ENCODE data around the gene FTO.

Gene FTO

DNA sequence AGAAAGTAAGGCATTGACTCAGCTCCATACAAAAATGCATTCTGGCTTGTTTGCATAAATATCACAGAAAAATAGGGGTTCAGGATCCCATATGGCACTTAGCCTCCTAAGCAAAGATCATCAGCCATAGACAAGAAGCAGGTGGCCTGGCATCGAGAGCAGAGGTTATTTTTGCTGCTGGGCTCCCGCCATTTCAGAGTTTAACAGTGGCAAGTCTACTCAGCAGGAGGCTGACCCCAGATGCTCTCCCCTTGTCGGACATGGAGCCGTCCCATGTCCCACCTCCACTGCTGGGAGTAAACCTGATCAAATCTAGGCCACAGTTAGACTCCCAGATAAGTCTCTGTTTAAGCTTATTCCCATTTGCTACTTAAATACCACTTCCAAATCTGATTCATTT lies 269.1 kb downstream of the FTO start:
- no peak for DNase-seq

DNA sequence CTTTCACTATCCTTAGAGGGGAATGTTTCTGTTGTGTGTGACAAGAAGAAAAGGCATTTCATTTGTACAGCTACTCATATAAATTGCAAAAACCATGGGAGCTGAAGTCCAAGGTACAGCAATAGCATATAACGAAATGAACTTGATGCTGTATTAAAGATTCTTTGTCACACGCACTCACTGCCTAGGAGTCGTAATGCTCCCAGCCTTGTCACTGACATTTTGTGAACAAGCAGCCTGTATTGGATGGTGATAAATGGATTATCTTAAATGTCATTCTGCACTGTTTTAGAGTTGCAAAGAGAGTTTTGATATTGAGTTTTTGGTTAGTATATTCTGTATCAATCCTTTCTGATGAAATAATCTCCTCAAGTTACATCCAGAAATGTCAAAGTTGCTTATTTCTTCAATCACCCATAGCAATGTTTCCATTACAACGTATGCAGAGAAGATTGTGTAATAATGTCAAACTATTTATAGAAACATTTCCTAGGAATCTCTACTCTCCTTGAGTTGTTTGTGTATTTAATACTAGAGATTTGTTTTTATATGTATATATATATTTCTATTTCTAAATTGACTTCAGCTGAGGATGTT lies 270.6 kb downstream of the FTO start:
- no peak for DNase-seq

DNA sequence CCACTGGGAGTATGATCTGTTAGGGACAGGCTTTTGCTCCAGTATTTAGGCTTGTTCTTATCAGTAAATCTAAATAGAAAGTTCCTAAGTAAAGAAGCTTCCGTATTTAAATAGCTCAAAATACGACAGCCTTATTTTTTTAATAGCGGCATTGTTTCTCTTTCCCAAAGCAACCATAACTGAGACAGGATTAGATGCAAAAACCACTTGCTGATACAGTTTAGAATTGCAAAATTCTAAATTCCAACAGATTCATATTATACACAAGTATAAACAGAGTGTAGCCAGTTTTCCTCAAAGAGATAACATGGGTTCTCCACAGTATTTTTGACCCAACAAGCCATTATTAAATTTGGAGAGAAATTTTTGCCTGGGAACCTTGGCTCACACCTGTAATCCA lies 276.7 kb downstream of the FTO start:
- no peak for DNase-seq

DNA sequence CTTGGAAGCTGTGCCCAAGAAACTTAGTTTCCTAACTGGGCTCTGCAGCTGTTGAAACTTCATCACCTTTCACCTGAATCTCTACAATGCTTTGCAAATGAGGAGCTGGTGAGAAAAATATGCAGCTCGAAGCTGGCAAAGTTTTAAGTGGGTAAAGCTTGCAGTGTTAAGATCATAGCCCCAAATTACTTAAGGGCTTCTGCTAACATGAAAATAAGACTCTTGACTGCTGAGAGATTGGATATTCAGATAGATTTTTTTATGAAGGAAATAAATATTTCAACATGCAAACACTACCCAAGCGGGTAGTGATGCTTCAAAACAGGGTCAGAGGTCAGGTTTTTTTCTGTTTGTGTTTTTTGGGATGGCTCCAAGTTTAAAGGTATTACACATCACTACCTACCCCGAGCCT lies 278.7 kb downstream of the FTO start:
- DNase-seq = no peak

DNA sequence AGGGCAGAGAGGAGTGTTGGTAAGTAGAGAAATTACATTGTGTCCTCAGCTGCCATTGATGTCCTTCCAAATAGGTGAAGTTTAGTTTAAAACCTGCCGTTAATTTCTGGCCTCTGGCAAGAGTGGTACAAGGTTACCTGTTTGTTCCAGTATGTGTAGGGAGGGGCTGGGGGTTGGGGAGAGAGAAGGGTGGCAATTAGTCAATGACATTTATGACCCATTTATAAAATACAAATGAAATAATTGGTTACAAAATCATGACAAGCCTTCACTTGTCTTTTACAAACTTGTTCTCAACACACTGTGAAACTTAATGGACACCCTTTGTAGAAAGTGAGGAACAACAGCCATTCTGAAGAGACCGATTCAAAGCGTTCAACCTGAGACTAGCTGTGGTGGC lies 281.0 kb downstream of the FTO start:
- DNase-seq = no peak

DNA sequence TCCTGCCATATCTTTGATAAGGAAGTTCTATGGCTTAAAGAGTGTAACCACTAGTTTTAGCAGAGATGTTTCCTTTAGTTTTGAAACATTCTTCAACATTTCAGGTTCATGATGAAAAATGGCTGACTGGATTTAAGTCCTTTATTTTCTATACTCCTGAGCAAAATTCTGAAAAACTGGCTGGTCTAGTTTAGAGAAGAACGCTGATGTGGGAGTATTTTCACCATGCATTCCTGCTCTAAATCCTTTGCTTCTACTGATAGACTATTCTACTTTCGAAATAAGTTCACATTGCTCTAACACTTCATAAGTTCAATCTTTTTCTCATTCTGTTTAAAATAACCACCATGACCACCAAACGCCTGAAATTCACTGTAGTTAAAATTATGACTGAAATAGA lies 281.9 kb downstream of the FTO start:
- no peak for DNase-seq

DNA sequence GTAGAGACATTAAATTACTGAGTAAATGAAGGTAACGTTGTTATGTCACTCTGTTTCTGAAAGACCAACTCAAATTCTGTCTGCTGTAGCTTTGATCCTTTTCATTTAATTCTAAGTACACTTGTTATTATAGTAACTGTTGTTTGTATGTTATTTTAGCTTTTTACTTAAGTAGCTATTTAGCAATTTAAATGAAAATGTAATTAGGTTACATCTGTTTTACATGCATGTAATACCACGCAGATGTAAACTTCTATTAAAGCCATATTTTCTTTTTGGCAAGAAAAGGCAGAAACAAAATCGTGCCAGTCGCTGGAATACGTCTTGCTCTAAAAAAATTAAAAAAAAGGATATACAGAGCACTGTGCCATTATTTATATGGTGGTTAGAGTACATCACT lies 282.8 kb downstream of the FTO start:
- DNase-seq = no peak

DNA sequence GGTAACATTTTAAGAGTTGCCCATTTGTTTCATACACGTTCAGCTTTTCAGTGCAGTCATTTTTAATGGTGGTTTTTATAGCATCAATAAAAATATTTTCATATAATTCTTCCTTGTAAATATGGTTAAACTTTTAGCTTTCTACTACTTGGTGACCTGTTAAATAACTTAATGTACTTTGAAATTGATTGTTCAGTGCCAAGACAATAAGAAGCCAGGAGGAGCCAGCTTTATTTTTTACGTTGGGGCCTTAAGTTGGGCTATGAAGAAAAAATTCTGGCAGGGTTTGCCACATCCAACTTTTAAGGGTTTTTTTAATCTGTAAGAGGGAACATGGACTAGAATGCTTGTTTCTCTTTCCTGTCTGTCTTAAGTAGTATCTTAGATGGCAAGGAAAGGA lies 284.2 kb downstream of the FTO start:
- DNase-seq = no peak

DNA sequence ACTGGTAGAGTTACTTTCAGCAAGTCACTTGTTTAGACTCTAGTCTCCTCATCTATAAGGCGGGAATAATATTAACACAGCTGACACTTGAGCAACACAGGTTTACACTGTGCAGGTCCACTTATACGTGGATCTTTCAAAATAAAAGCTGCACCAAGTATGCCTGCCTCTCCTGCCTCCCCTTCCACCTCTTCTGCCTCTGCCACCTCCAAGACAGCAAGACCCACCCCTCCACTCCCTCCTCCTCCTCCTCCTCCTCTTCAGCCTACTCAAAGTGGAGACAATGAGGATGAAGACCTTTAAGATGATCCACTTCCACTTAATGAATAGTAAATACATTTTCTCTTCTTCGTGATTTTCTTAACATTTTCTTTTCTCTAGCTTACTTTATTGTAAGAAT lies 285.6 kb downstream of the FTO start:
- no peak for DNase-seq

DNA sequence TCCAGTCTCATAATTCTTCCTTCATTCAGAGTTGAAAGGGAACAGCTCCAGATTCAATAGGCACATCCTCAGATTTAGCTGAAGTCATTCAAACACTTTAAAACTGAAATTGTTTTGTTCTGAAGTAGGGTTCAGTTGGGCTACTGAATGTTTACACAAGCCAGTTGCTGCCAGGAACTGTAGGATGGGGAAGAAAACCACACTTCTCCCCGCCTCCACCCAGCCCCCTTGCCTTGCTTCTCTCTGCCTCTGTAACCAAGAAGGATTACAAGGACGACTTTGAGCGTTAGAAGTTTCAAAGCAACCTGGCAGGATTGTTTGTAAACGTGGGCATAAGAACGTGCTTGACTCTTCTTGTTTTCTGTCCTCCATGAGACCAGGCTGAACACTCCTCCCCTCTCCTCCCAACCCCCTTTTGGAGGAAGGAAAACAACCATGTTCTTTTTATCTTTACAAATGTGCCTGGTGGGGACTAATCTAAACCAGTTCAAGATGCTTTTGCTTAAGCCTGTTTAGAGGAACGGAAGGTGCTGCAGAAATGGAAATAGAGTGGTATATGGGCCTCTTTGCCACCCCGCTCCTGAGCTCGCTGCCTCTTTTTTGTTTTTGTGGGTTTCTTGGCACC lies 287.9 kb downstream of the FTO start:
- DNase-seq = no peak

DNA sequence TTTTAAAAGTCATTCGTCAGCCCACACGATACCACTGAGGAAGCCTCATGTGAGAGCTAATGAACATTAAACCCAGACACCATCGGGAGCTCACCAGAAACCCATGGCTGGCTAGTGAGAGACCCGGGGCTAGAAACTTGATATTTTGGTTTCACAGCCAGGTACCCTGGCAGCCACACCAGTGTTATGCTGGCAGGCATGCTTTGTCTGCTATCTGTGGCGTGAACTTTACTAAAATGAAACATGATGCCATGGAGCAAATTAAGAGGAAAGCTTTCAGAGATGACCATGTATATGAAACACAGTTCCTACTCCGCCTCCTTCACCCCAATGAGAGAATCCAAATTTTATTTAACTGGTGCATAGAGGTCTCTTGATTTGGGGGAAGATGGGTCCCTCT lies 291.4 kb downstream of the FTO start:
- no peak for DNase-seq

DNA sequence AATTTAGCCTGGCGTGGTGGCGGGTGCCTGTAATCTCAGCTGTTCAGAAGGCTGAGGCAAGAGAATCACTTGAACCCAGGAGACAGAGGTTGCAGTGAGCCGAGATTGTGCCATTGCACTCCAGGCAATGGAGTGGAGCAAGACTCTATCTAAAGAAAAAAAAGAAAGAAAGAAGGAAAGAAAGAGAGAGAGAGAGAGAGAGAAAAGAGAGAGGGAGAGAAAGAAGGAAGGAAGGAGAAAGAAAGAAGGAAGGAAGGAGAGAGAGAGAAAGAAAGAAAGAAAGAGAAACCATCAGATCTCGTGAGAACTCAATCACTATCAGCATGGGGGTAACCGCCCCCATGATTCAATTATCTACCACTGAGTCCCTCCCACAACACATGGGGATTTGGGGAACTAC lies 293.0 kb downstream of the FTO start:
- DNase-seq = no peak

DNA sequence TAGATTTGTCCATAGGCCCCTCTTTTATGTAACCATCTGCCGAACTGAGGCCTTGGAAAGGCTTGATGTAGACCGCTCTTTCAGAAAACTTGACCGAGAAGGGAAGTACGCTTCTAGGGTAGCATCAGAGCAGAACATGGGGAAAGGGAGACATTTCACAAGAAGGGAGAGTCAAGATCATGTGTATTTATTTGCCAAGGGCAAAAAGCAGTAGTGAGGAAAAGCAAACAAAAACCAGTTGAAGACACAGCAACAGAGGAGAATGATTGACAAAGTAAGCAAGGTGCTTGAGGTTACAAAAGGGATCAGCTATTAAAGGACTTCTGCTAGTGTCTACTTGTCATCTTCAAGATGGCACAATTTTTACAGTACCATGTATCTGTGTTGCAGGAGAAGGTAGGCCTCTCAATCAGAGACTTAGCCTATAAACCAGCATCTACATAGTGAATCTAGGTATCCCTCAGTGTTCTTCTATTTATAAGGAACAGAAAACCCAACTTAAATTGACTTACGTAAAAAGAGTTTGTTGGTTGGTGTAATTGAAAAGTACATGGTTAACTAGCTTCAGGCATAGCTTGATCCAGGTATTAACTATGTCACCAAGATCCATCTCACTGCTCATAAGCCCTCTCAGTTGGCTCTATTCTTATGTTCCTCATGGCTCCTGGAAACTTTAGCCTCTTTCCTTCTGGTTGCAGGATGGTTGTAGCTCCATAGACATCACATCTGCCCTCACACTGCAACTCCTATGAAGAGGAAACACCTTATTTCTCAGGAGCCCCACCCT lies 294.3 kb downstream of the FTO start:
- DNase-seq = no peak

DNA sequence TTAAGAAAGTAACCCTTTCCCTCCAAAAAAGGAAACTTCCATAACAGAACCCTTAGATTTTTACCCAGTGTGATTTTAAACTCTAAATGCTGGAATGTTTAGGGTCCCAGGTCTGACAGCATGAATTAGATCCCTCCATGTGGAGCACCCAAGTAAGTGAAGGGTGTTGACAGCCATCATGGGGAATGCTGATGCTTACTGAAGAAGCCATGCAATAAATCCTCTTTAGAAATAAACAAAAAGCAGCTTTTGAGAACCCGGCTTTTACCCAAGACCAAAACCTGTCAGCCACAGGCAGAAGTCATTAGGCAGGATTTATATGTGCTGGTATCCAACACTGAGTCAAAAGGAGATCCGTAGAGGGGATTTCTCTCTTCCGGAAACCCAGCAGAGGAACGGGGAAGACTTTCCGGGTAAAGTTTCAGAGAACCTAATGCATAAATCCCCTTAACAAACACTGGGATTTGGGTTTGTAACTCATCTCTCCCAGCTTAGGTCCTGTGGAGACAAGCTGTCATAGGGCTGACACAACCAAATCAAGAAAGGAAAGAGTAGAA lies 295.1 kb downstream of the FTO start:
- DNase-seq = no peak

DNA sequence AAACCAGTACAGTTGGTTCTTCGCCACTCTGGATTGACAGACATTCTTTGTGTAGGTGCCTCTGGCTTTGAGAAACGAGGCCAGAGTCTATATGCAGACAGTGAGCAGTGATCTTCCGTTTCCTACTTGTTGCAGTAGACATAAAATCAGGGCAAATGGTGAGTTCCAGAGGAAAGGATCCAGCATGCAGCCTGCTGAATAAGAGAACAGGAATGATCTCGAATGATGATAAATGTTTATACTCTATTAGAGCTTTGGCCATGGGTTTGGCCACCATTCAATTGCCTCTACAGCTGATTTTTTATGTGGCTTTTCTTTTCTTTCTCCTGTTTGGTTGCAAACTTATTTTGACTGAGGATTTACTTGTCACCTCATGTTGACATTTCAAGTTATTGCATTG lies 295.9 kb downstream of the FTO start:
- no peak for DNase-seq

DNA sequence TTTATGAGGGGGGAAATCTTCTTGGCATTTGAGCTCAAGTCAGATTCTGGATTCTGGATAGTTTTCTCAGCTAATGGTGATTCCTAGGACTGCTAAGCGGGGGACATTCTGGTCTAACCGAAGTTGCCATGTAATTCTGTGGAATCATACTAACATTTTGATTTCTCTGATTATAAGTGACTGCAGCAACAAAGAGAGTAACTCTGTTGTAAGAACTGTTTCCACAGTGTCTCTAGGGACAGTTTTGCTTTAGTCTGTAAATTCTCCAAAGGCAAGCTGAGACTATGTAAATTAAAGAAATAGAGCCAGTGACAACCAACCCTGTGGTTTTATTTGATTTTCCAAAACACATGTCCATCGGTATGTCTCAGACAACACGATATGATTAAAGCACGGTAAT lies 296.4 kb downstream of the FTO start:
- DNase-seq = no peak

DNA sequence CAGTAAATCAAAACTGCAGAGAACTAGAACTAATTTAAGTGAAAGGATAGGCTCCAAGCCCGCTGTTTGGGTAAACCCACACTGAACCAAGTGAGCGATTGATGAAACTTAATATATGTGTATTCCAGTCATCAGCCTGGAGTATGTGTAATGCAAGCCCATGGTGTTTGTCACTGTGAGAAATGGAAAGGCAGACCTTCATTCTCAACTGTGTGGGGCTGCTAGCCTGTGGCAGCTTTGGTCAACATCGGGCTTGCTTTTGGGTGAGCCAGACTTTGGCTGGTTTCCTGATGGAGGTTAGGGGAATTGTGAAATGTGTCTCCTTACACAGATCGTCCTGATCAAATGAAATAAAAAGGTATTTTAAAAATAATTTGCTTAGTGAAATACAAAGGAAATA lies 302.7 kb downstream of the FTO start:
- DNase-seq = no peak

DNA sequence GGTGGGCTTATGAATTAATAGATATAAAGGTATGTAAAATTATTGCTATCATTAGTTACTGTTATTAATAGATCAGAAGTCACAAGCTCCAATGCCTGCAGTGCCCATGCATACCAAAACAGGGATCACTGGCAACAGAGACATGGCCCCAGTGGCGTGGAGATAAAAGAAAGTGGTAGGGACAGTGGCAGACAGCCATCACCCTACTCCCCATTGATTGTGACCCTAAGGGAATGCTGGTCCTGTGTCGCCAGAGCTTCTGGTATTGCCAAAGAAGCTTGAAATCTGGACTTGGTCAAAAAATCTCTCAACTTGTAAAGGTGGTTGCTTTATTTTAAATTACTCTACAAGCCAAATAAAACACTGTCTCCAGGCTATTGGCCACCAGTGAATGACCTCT lies 303.5 kb downstream of the FTO start:
- no peak for DNase-seq

DNA sequence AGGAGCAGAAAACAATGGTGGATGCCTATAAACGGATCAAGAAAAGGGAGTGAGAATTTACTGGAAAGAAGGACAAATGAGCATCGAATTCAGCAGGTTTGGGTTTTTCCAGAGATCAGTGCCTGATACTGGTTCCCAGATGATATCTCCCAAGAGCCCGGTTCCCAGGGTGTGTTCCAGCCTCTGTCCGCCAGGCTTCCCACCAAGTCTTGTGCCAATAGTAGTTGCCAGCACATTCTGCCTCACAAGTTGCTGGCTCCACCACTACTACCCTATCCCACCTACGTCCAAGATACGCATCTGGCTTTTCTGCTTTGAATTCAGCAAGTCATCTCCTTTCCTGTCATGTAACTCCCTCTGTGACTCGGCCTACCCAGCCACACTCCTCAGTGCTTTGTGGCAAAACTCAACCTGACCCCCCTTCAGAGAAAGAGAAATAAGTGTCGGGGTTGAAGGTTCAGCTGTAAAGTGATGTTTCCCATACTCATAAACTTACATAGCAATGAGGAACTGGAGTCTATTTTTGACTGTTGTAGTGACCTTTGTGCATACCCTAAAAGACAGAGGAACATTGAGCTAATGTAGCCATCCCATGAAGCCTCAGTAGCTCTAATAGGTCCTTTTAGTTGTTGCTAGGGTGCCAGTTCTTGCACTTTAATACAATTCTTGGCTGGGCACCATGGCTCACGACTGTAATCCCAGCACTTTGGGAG lies 305.7 kb downstream of the FTO start:
- no peak for DNase-seq

DNA sequence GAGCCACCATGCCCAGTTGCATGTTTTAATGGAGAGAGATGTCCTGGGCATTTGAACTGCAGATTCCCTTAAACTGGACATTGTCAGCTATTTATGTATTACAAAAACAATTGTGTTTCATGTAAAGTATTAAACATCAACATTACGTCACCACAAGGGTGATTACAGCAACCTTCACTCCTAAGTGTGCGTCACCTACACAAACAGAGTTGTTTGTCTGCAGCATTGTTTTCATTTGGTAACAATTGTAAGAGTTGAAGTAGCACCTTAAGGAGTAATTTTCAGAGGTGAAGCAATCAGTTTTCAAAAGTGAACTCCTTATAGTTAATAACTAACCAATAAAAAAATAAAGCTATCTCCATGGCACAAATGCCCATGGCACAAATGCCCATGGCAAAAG lies 311.2 kb downstream of the FTO start:
- DNase-seq = no peak

DNA sequence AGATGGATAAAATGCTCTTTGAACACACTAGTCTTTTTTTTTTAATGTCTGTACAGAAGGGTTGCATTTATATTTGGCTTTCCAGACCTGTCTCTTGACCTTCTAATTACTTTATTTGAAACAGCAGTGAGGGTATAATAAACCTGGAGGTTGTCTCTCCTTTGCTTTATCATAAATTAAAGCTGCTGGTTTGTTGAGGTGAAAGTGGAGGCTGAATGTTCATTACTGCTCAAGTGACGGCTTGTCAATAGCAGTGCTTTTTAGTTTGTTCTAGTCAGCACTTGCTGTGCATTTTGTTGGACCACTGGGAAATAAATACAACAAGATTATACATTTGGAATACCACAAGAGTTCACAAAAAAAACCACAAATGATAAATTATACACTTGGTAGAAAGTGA lies 318.4 kb downstream of the FTO start:
- no peak for DNase-seq

DNA sequence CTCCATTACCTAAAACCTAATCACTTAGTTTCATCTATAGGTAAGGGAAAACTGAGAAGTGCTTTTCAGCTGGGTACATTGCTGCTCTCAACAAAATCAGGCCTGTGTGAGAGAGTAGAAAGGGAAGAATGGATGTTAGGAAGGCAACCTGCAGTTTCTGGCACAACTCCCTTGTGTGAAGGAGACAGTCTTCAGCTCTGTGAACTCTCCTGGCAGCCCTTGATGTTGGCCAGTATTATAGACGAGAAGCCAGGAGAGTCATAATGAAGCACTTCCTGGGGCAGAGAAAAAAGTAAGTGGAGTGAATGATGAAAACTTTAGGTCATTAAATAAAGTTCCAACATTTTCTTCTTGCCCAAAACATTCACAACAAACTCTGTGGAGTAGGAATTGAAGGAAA lies 322.5 kb downstream of the FTO start:
- no peak for DNase-seq

DNA sequence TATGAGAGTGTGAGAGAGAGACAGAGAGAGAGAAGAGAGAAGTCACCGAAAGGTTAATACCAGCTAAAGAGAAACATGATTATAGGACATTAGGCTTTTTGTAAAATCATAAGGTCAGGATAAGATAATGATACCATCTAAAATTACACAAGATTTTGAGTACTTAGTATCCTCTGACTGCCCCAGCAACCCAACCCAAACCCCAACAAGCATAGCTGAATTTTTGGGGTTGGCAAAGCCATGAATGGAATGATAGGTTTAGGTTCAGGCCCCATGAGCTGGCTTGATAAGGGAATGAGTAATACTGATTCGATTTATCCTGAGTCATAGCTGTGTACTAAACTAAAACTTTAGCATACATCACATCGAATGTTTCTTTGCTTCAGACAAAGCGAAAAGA lies 323.1 kb downstream of the FTO start:
- DNase-seq = no peak

DNA sequence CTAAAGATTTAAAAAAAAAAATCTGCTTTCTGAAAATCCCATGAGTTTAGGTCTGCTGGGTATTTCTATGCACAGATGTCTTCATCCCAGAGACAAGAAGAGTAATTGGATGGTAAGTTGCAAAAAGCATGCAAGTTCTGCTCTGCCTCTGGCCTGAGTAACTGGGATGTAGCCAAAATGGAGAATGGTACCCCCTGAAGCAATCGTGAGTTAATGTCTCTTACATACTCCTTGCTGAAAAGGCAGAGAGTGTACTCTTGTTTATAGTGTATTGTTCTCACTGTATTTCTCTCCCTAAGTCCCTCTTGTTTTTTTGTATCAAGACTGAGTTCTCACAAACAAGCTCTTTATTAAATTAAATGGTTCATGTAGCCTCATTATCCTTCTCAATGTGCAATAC lies 323.6 kb downstream of the FTO start:
- no peak for DNase-seq

Data from NCI-H1930 (cell line).